GM23338 (cell line): ENCODE data around the gene SLC26A5.

Experiments used
- CTCF ChIP-seq, 2 experiments: fragments of 200-600 bp in 1 of 2; sonication (generic) in 1 of 2; conservative IDR thresholded peaks; 2 replicates each; pipeline versions ENCODE4 v1.5.1 to v1.6.1; 2016 to 2017; ENCODE audit warnings: antibody characterized with exemption in 2 of 2, low read depth in 2 of 2, mild to moderate bottlenecking in 2 of 2, moderate library complexity in 1 of 2
- EZH2phosphoT487 ChIP-seq: fragments of 200-600 bp; sonication (generic); IDR thresholded peaks from one replicate; pipeline ENCODE4 v1.8.1; 2018; ENCODE audit warnings: antibody characterized with exemption; ENCODE audit not compliant: unreplicated experiment
- POLR2AphosphoS5 ChIP-seq: IDR thresholded peaks from 2 replicates; pipeline ENCODE4 v1.6.1; 2016; ENCODE audit warnings: antibody characterized with exemption, low read depth
- TF ChIP-seq, protein P1 (sequence below): IDR thresholded peaks from one replicate; pipeline ENCODE4 v1.6.1; 2018; ENCODE audit warnings: antibody characterized with exemption; ENCODE audit not compliant: unreplicated experiment

GRCh38 chr7:103346396-103346795 lies 99.6 kb downstream of the SLC26A5 start:
- TF ChIP-seq POLR2AphosphoS5 (no peak), CTCF (conservative IDR thresholded peaks at IDR 0.05; ENCODE audit: low read depth in 2 of 2) (no peak), EZH2phosphoT487 (no peak)
- TF ChIP-seq, protein P1, sequence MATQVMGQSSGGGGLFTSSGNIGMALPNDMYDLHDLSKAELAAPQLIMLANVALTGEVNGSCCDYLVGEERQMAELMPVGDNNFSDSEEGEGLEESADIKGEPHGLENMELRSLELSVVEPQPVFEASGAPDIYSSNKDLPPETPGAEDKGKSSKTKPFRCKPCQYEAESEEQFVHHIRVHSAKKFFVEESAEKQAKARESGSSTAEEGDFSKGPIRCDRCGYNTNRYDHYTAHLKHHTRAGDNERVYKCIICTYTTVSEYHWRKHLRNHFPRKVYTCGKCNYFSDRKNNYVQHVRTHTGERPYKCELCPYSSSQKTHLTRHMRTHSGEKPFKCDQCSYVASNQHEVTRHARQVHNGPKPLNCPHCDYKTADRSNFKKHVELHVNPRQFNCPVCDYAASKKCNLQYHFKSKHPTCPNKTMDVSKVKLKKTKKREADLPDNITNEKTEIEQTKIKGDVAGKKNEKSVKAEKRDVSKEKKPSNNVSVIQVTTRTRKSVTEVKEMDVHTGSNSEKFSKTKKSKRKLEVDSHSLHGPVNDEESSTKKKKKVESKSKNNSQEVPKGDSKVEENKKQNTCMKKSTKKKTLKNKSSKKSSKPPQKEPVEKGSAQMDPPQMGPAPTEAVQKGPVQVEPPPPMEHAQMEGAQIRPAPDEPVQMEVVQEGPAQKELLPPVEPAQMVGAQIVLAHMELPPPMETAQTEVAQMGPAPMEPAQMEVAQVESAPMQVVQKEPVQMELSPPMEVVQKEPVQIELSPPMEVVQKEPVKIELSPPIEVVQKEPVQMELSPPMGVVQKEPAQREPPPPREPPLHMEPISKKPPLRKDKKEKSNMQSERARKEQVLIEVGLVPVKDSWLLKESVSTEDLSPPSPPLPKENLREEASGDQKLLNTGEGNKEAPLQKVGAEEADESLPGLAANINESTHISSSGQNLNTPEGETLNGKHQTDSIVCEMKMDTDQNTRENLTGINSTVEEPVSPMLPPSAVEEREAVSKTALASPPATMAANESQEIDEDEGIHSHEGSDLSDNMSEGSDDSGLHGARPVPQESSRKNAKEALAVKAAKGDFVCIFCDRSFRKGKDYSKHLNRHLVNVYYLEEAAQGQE = no peak
